ENCODE results near the gene DYNLT4.
"Not testable (repeated sequence)": the region's sequence is repeated elsewhere in the genome, so short reads cannot be mapped to it uniquely, and the experiment has no call there.

Gene DYNLT4

GRCh38 chr1:44808063-44808937, 1.1 kb upstream of the DYNLT4 start, which contains the start of gene BTBD19:
TSS of gene BTBD19 (plus strand) at chr1:44808523. CDS start at chr1:44808821, 298 bp downstream.
- peak; percentile 83 for DNase-seq

DNA sequence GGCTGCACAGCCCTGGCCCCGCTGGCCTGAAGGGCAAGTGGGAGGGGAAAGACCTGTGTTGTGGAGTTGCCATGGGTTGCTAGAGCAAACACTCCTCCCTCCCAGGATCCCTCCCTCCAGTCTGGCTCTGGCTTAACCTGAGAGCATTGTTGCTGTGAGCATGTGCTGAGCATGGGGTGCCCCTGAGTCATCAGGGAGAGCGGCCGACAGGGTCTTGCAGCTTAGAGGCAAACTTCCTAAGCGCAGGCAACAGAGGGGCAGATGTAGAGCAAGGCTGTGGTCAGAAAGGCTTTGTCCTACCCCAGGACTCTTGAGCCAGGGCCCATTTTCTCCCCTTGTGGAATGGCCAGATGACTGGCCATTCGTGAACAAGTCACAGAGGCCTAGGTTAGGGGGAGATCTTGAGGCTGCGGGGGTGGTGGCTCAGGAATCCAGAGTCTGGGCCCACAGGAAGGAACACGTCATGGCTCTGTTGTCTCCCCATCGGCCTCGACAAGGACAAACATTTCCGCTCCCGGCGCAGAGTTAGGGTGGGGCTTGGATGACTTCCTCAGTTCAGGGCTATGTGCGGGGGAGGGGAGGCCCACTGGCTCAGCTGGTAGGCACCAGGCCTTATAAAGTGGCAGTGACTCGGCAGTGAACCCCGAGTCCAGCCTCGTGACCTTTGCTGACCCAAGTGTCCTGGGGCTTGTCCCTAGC, 362 bp upstream of the DYNLT4 start:
- DNase-seq = no peak

- DNase-seq = no peak
Observed at GRCh38 chr1:44806025-44806703, 987 bp downstream of the DYNLT4 start.

DNA sequence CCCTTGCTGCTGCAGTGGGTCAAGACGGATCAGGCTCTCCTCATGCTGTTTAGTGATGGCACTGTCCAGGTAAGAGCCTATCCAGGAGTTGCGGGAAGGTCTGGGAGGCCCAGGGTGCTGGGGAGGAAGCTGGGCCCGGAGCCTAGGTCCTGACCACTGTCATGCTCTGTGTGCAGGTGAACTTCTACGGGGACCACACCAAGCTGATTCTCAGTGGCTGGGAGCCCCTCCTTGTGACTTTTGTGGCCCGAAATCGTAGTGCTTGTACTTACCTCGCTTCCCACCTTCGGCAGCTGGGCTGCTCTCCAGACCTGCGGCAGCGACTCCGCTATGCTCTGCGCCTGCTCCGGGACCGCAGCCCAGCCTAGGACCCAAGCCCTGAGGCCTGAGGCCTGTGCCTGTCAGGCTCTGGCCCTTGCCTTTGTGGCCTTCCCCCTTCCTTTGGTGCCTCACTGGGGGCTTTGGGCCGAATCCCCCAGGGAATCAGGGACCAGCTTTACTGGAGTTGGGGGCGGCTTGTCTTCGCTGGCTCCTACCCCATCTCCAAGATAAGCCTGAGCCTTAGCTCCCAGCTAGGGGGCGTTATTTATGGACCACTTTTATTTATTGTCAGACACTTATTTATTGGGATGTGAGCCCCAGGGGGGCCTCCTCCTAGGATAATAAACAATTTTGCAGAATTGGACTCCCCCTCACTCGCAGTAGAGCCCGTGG, 1.7 kb downstream of the DYNLT4 start:
- no peak for DNase-seq

GRCh38 chr1:44803312-44804095, 3.6 kb downstream of the DYNLT4 start:
- no peak for DNase-seq

DNA sequence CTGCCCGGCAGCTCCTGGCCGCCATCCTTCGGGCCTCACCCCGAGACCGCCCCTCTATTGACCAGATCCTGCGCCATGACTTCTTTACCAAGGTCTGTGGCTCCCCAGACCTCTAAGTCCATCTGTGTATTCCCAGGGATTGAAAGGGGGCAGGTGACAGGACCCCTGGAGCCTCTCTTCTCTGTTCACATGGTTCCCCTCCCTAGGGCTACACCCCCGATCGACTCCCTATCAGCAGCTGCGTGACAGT, 4.2 kb downstream of the DYNLT4 start:
- no peak for DNase-seq

DNA sequence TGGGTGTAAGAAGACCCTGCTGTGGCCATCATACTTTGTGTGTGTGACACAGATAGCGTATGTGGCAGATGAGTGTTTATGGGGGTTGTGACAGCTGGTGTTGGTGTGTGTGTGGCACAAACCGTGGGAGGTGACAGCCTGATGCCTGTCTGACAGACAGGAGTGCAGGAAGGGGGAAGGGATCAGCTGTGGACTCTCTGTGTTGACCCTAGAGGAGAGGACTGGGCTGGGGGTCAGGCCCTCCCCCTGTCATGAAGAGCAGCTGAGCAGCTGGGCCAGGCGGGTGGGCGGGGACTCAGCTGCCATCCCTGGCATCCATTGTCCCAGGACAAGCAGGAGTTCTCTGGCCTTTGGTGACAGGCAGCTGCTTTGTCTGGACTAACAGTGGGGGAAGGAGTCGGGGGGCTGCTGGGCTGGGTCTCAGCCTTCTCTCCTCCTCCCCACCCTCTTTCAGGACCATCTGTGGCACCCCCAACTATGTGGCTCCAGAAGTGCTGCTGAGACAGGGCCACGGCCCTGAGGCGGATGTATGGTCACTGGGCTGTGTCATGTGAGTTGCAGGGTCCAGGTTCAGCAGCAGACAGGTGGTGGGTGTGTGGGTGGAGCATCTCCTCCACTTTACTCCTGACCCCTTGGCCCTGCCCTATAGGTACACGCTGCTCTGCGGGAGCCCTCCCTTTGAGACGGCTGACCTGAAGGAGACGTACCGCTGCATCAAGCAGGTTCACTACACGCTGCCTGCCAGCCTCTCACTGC, 4.7 kb downstream of the DYNLT4 start:
- DNase-seq = no peak

DNA sequence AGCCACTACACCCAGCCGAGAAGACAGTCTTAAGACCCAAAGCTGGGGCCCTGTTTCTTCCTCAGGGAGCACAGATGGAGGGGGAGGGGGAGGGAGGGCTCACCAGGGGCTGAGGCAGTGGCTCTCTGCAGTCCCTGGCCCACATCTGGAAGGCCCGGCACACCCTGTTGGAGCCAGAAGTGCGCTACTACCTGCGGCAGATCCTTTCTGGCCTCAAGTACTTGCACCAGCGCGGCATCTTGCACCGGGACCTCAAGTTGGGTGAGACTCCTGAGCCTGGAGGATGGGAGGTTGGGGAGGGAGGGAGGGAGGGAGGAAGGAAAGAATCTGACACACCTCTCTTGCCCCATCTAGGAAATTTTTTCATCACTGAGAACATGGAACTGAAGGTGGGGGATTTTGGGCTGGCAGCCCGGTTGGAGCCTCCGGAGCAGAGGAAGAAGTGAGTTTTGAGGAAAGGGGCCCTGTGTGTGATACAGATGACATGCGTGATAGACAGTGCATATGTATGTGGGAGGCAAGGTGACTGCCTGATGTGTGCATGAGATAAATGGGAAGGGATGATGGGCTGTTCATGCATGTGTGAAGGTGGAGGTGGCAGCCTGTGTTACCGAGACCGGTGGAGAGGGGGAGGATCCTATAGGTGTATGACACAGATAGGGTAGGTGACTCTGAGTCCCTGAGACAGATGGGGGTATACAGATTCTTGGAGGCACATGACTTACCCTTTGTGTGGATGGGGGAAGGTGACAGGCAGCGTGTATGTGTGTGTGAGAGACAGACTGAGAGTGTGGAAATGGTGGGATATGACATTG, 5.5 kb downstream of the DYNLT4 start:
- DNase-seq = no peak

GRCh38 chr1:44799770-44800584, 7.2 kb downstream of the DYNLT4 start, which contains the start of gene PLK3:
TSS of gene PLK3 (plus strand) at chr1:44800377. CDS start at chr1:44800464, 87 bp downstream.
- peak; percentile 98 for DNase-seq

GRCh38 chr1:44798481-44799365, 8.4 kb downstream of the DYNLT4 start:
- DNase-seq = peak; percentile 29

GRCh38 chr1:44797886-44798285, 9.3 kb downstream of the DYNLT4 start:
- not testable (repeated sequence) for DNase-seq

DNA sequence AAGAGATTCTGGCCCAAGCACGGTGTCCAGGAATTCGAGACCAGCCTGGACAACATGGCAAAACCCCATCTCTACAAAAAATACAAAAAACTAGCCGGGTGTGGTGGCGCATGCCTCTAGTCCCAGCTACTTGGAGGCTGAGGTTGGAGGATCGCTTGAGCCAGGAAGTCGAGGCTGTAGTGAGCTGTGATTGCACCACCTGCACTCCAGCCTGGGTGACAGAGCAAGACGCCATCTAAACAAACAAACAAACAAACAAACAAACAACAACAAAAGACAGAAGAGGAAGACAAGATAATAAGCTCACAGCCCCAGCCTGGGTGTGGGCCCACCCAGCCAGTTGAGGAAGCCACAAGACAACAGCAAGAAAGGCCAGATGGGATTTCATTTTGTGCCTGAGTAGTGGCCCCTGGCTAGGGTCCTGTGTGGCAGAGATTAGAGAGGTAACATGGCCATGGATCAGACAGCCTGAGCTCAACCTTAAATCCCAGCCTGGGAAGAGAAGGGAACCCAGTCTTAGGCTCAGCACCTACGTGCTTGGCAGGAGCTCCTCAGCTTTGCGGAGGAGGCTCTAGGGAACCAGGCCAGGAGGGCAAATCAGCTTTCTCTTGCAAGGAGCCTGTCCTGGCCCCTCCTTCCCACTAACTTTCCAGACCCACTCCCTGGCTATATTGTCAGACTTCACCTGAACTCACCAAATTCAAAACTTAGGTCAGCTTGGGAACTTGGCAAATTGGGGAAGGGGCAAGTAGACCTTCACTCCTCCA, 14.2 kb downstream of the DYNLT4 start:
- no peak for DNase-seq

DNA sequence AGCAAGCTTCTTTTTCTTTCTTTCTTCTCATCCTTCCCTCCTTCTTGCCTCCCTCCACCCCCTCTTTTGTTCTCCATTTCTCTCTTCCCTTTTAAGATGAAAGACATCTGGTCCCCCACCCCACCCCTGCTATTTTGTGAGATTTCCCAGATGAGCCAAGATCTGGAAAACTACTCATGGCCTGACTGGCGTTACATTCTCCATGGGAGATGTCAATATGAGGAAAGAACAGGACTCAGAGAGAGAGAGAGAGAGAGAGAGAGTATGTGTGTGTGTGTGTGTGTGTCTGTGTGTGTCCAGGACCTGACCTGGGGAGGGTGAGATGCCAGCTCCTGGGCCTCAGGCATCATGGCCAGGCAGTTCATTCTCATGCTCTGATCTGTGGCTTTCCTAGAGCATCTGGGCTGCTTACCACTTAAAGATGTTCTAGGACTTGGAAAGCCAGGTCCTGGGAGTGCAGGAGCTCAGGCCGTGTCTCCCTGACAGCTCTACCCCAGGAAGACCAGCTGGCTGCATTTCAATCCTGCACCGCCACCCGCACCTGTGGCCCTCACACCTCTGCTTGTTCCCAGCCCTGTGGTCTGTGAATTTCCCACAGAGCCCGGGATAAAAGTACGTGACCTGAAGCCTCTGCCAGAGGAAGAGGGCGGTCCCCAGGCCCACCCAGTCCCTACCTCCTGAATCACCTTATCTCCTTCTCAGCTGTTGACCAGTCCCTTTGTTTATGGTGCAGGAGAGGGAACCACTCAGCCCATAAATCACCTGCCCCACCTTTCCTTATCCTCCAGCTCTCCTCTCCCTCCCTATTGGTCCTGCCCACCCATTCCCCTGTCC, 16.0 kb downstream of the DYNLT4 start:
- no peak for DNase-seq

DNA sequence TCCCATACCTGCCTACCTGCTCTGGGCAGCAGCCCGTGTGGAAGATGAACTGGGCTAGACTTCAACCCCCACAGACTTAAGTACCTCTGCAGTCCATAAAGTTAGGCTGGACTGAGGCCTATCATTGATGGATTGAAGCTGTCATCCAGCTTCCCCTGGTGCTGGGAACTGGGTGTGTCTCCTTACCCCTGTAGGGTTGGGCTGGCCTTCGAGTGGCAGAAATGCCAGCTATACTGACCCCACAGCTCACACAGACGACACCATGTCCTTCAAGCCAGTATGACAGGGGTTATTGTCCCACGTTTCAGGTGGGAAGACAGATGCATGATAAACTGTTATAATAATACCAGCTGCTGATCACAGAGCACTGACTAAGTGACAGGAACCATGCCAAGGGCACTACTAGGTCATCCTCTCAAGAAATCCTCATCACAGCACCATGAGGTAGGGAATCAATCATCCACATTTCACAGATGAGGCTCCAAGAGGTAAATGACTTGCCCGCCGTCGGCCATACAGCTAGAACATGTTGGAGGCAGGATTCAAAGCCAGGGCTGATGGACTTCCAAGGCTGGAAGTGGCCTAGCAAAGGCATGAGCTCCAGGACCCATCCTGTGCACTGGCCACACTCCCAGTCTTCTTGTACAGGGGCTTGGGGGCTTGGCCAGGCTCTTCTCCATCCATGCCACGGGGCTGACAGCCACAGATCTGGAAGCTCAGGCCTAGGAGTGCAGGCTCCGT, 18.9 kb downstream of the DYNLT4 start, which contains the start of gene BEST4:
Gene BEST4 (minus strand): TSS at position 51 of the 741 bp plus-strand sequence. CDS start 465 bp downstream, outside the sequence.
- no peak for DNase-seq

GRCh38 chr1:44787506-44787905, 19.6 kb downstream of the DYNLT4 start:
- no peak for DNase-seq
